H1 (cell line): ENCODE measurements around the gene MUC13.

Experiments used
- BCL11A ChIP-seq, 2 experiments: IDR thresholded peaks; one replicate each; pipeline ENCODE4 v1.6.1; 2011; ENCODE audit warnings: low read depth in 2 of 2, low read length in 2 of 2, mild to moderate bottlenecking in 2 of 2
- CHD2 ChIP-seq: IDR thresholded peaks from 2 replicates; pipeline ENCODE4 v1.6.1; 2012; ENCODE audit warnings: low read length, improper control_type of control experiment
- CTCF ChIP-seq, 3 experiments: IDR thresholded peaks; 1 replicate in 2 of 3; 2 replicates in 1 of 3; pipeline versions ENCODE4 v1.5.1 to v1.6.1; 2011; ENCODE audit warnings: low read length in 3 of 3, mild to moderate bottlenecking in 3 of 3, inconsistent platforms in 2 of 3, low read depth in 1 of 3, moderate library complexity in 1 of 3; ENCODE audit not compliant: insufficient read depth in 1 of 3; ENCODE audit errors: control extremely low read depth in 1 of 3
- EGR1 ChIP-seq: IDR thresholded peaks from 2 replicates; pipeline ENCODE4 v1.6.1; 2011; ENCODE audit warnings: low read depth, low read length, borderline replicate concordance
- EZH2 ChIP-seq: fragments of 200-600 bp; sonication (generic); IDR thresholded peaks from 2 replicates; pipeline ENCODE4 v1.7.1; 2012; ENCODE audit warnings: low read depth, mild to moderate bottlenecking, moderate library complexity, low read length, inconsistent platforms; ENCODE audit not compliant: severe bottlenecking
- GABPA ChIP-seq: IDR thresholded peaks from 2 replicates; pipeline ENCODE4 v1.6.1; 2011; ENCODE audit warnings: mild to moderate bottlenecking, low read length, moderate library complexity, borderline replicate concordance; ENCODE audit not compliant: insufficient read depth
- HDAC2 ChIP-seq, 2 experiments: fragments of 300-600 bp in 1 of 2; sonication (generic) in 1 of 2; IDR thresholded peaks; 2 replicates each; pipeline ENCODE4 v1.6.1; 2011 to 2012; ENCODE audit warnings: low read depth in 2 of 2, low read length in 2 of 2, mild to moderate bottlenecking in 2 of 2, moderate library complexity in 2 of 2, borderline replicate concordance in 1 of 2, inconsistent platforms in 1 of 2
- JUN ChIP-seq: IDR thresholded peaks from 2 replicates; pipeline ENCODE4 v1.6.1; 2011; ENCODE audit warnings: low read depth, mild to moderate bottlenecking, improper control_type of control experiment, low read length
- KDM1A ChIP-seq: fragments of 200-600, 300-600 bp; sonication (generic); IDR thresholded peaks from 2 replicates; pipeline ENCODE4 v1.7.1; 2016; ENCODE audit warnings: mild to moderate bottlenecking, low read length, borderline replicate concordance
- MAX ChIP-seq: IDR thresholded peaks from 2 replicates; pipeline ENCODE4 v1.6.1; 2012; ENCODE audit warnings: inconsistent platforms
- POLR2AphosphoS5 ChIP-seq: IDR thresholded peaks from 2 replicates; pipeline ENCODE4 v1.6.1; 2011; ENCODE audit warnings: low read depth, low read length
- RAD21 ChIP-seq, 2 experiments: IDR thresholded peaks in 1 of 2; conservative IDR thresholded peaks in 1 of 2; 2 replicates each; pipeline ENCODE4 v1.6.1; 2011; ENCODE audit warnings: low read depth in 2 of 2, low read length in 2 of 2, improper control_type of control experiment in 1 of 2, inconsistent platforms in 1 of 2, mild to moderate bottlenecking in 1 of 2, moderate library complexity in 1 of 2

GRCh38 chr3:124974691-124975090 lies 40.1 kb upstream of the MUC13 start:
- TF ChIP-seq EZH2: no peak
- TF ChIP-seq GABPA: no peak
- no peak for TF ChIP-seq CHD2
- no peak for TF ChIP-seq MAX
- TF ChIP-seq HDAC2 (IDR thresholded peaks at IDR 0.05; ENCODE audit: borderline replicate concordance in 1 of 2, low read depth in 2 of 2, low read length in 2 of 2): no peak
- TF ChIP-seq JUN: no peak
- no peak for TF ChIP-seq EGR1
- TF ChIP-seq RAD21 (IDR thresholded peaks at IDR 0.05 in 1 of 2, conservative IDR thresholded peaks at IDR 0.05 in 1 of 2; ENCODE audit: low read depth in 2 of 2, low read length in 2 of 2): no peak
- no peak for TF ChIP-seq CTCF (IDR thresholded peaks at IDR 0.05; ENCODE audit: control extremely low read depth in 1 of 3, insufficient read depth in 1 of 3, low read depth in 1 of 3, low read length in 3 of 3)
- no peak for TF ChIP-seq BCL11A (IDR thresholded peaks at IDR 0.05; ENCODE audit: low read depth in 2 of 2, low read length in 2 of 2)
- TF ChIP-seq POLR2AphosphoS5: no peak
- no peak for TF ChIP-seq KDM1A
